ENCODE results near the gene UBAC2.
"Not testable (repeated sequence)": the region's sequence is repeated elsewhere in the genome, so short reads cannot be mapped to it uniquely, and the experiment has no call there.

Gene UBAC2

DNA sequence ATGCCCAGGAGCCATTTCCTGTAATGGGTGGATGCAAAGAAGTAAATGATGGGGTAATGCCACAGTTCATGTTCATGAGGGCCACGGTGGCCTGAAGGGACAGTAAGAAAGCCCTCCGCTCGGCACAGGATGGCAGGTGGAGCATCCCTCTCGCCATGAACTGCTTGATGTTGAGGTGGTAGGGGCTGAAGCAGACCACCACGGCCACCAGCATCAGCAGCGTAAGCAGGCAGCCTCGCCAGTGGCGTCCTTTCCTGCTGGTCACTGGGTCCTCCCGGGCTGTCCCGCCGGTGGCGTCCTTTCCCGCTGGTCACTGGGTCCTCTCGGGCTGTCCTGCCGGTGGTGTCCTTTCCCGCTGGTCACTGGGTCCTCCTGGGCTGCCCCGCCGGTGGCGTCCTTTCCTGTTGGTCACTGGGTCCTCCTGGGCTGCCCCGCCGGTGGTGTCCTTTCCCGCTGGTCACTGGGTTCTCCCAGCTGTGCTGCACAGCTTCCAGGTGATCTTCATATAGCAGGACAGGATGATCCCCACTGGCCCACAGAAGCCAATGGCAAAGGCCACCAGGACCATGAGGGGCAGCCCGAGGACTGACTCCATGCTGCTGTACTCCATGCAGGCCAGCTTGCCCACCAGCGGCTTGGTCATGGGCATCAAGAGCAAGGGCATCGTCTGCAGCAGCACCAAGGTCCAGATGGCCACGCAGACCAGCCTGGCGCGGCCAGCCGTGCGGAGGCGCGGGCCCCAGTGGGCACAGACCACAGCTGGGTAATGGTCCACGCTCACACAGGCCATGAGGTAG lies 207.4 kb downstream of the UBAC2 start:
- TF ChIP-seq, protein P1, sequence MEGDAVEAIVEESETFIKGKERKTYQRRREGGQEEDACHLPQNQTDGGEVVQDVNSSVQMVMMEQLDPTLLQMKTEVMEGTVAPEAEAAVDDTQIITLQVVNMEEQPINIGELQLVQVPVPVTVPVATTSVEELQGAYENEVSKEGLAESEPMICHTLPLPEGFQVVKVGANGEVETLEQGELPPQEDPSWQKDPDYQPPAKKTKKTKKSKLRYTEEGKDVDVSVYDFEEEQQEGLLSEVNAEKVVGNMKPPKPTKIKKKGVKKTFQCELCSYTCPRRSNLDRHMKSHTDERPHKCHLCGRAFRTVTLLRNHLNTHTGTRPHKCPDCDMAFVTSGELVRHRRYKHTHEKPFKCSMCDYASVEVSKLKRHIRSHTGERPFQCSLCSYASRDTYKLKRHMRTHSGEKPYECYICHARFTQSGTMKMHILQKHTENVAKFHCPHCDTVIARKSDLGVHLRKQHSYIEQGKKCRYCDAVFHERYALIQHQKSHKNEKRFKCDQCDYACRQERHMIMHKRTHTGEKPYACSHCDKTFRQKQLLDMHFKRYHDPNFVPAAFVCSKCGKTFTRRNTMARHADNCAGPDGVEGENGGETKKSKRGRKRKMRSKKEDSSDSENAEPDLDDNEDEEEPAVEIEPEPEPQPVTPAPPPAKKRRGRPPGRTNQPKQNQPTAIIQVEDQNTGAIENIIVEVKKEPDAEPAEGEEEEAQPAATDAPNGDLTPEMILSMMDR (IDR thresholded peaks at IDR 0.05; ENCODE audit: low read depth, low read length): no peak
- no peak for DNase-seq (ENCODE audit: low read depth in 2 of 2)
- no peak overlapping the region for H3K4me3 ChIP-seq (replicated peaks in 1 of 2; ENCODE audit: low read depth in 2 of 2, low read length in 2 of 2)

DNA sequence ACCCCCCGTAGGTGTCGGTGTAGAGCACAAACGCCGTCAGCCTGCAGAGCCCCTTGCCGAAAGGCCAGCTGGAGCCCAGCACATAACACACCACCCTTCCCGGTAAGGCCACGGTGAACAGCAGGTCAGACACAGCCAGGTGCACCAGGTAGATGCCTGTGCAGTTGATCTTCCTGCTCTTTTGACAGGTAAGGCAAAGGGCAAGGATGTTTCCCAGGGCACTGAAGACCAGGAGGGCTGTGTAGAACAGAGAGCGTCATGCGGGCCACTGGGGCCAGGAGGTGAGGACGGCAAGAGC lies 208.0 kb downstream of the UBAC2 start:
- DNase-seq (ENCODE audit: low read depth in 2 of 2): no peak
- H3K4me3 ChIP-seq (replicated peaks in 1 of 2; ENCODE audit: low read depth in 2 of 2, low read length in 2 of 2): no peak overlapping the region
- TF ChIP-seq, protein P1 (IDR thresholded peaks at IDR 0.05; ENCODE audit: low read depth, low read length): no peak

DNA sequence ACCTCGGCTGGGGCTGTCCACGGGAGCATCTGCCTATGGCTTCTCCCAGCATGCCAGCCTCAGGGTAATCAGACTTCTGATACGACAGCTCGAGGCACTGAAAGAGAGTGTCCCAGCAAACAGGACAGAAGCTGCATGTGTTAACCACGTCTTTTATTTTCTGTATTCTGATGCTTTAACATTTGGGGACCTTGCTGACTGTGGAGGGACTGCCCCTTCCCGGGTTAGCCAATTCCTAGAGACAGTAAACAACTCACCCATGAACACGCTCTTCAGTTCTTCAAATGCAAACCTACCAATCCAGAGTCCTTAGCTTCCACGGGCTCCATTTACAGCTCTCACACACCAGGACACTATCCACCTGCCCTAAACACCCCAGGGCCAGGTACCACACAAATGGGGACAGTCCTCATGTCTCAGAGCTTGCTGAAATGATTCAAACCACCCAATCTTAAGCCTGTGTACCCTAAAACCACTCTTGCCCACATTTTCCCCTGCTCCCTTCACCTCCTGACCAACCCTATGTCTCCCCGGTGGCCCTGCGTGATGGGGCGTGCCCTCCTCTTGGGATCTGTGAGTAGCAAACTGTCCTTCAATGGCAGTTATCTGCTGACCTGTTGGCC lies 208.9 kb downstream of the UBAC2 start:
- H3K4me3 ChIP-seq (replicated peaks in 1 of 2; ENCODE audit: low read depth in 2 of 2, low read length in 2 of 2); DNase-seq (ENCODE audit: low read depth in 2 of 2): not testable (repeated sequence)

DNA sequence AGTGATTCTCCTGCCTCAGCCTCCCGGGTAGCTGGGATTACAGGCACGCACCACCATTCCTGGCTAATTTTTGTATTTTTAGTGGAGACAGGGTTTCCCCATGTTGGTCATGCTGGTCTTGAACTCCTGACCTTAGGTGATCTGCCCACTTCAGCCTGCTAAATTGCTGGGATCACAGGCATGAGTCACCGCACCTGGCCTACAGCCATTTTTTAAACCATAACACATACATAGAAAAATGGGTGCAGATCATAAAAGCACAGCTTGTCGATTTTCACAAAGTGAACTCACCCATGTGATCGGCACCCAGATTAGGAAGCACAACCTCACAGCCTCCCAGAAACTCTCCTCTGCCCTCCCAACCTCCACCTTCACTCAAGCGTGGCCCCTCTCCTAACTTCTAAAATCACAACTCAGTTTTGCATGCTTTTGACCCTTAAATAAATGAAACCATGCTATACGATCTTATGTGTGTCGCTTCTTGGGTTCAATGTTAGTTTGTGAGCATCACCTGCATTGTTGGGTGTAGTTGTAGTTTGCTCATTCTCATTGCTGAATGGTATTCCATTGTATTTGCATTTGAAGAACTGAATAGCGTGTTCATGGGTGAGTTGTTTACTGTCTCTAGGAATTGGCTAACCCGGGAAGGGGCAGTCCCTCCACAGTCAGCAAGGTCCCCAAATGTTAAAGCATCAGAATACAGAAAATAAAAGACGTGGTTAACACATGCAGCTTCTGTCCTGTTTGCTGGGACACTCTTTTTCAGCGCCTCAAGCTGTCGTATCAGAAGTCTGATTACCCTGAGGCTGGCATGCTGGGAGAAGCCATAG lies 210.2 kb downstream of the UBAC2 start:
- not testable (repeated sequence) for H3K4me3 ChIP-seq (replicated peaks in 1 of 2; ENCODE audit: low read depth in 2 of 2, low read length in 2 of 2)
- peak in 1 of 2 donors; percentile 11 for DNase-seq (ENCODE audit: low read depth in 2 of 2)

DNA sequence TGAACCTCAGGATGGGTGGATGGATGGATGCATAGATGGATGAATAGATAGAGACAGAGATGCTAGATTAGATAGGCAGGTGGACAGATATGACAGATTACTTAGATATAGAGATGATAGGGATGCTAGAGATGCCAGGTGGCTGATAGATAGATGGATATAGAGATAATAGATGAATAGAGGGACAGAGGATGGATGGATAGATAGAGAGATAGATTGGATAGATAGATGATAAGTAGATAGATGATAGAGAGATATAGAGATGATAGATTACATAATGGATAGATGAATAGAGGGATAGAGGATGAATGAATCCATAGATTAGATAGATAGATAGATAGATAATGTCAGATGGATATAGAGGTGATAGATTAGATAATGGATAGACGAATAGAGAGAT lies 212.2 kb downstream of the UBAC2 start:
- H3K4me3 ChIP-seq (replicated peaks in 1 of 2; ENCODE audit: low read depth in 2 of 2, low read length in 2 of 2): no peak overlapping the region
- DNase-seq (ENCODE audit: low read depth in 2 of 2): no peak
- TF ChIP-seq, protein P1 (IDR thresholded peaks at IDR 0.05; ENCODE audit: low read depth, low read length): no peak

DNA sequence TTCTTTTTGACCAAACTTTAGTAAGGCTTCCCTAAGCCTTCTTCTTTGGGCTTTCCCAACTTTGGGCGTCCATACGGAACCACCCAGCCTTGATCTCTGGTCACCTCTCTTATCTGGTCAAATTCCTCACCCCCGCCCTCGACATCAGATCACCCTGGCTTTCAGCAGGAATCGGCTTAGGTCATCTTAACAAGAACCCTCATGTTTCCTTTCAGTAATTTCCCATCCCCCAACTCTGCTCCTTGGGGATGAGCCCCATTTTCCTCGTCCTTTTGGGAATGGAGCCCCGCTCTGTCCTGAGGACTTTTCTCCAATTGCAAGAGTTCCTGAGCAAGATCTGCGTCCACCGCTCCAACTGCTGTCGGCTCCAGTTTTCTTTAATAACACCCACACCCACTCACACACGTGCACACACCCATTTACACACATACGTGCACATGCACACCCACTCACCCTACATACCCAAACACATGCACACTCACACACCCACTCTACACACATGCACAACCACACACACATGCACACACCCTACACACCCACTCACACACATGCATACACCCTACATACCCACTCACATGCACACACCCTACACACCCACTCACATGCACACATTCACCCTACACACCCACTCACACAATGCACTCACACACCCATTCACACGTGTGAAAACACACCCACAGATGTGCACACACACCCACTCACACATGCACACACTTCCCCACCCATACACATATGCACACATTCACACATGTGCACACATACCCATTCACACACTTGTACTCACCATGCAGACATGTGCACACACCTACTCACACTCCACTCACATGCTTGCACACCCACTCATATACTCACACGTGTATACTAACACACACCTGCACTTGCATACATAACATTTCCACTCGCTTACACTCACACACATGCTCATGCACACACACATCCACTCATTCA lies 213.7 kb downstream of the UBAC2 start:
- H3K4me3 ChIP-seq (replicated peaks in 1 of 2; ENCODE audit: low read depth in 2 of 2, low read length in 2 of 2): no peak overlapping the region
- TF ChIP-seq, protein P1 (IDR thresholded peaks at IDR 0.05; ENCODE audit: low read depth, low read length): no peak
- no peak for DNase-seq (ENCODE audit: low read depth in 2 of 2)

DNA sequence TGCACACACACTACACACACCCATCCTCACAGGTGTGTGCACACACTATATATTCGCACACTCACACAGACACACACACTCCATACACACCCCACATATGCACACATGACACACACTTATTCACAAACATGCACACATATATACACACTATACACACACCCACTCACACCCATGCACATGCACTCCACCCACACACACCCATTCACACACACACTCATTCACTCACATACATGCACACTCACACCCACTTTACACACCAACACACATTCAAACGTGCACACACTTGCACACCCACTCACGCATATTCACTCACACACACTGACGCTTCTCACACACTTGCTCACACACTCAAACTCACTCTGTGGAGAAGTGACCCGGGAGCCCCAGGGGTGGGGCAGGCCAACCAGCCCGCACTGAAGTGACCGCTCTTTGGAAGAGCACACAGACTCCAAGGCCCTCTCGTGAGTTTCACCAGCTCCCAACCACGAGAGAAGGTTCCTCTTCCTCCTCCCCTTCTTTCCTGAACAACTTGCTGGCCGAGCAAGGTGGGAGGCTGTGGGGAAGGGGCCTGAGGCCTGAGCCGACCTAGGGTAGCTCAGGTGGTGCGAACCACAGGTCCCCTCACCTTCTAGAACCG lies 214.5 kb downstream of the UBAC2 start:
- TF ChIP-seq, protein P1 (IDR thresholded peaks at IDR 0.05; ENCODE audit: low read depth, low read length): no peak
- H3K4me3 ChIP-seq (replicated peaks in 1 of 2; ENCODE audit: low read depth in 2 of 2, low read length in 2 of 2): no peak overlapping the region
- DNase-seq (ENCODE audit: low read depth in 2 of 2): no peak

All from cardiac fibroblast (primary cell).